H9 (cell line): ENCODE data around the gene TRABD2B. TPM values are rescaled to one million over a fixed set of nuclear protein-coding genes. Genes with fewer than 3 reads are reported as not detected.

Source experiments
- DNase-seq: peaks from one replicate; pipeline ENCODE4 v3.0.0-alpha.2; 2017
- H2AFZ ChIP-seq: one replicate; pipeline ENCODE4 v1.6.1; 2013; ENCODE audit warnings: mild to moderate bottlenecking, low read length, control low read depth, moderate library complexity
- H2AK5ac ChIP-seq: 2 replicates; pipeline ENCODE4 v1.6.1; 2013; ENCODE audit warnings: low read length, control low read depth, mixed read lengths; ENCODE audit not compliant: insufficient read length
- H2BK120ac ChIP-seq: one replicate; pipeline ENCODE4 v1.6.1; 2013; ENCODE audit warnings: low read depth, mild to moderate bottlenecking, low read length, control low read depth, inconsistent platforms; ENCODE audit not compliant: poor library complexity, severe bottlenecking
- H2BK12ac ChIP-seq: 2 replicates; pipeline ENCODE4 v1.6.1; 2013; ENCODE audit warnings: low read length, control low read depth, mixed read lengths, low read depth; ENCODE audit not compliant: insufficient read length
- H2BK15ac ChIP-seq: 2 replicates; pipeline ENCODE4 v1.6.1; 2013; ENCODE audit warnings: low read depth, low read length, control low read depth
- H2BK20ac ChIP-seq: one replicate; pipeline ENCODE4 v1.6.1; 2013; ENCODE audit warnings: low read depth, mild to moderate bottlenecking, low read length, control low read depth, inconsistent platforms; ENCODE audit not compliant: poor library complexity, severe bottlenecking
- H2BK5ac ChIP-seq: 2 replicates; pipeline ENCODE4 v1.6.1; 2013; ENCODE audit warnings: low read length, control low read depth, mixed read lengths; ENCODE audit not compliant: insufficient read length
- H3K14ac ChIP-seq: 2 replicates; pipeline ENCODE4 v1.6.1; 2013; ENCODE audit warnings: low read length, control low read depth; ENCODE audit not compliant: insufficient read depth
- H3K18ac ChIP-seq: 2 replicates; pipeline ENCODE4 v1.6.1; 2013; ENCODE audit warnings: low read depth, mild to moderate bottlenecking, mixed read lengths, low read length, control low read depth; ENCODE audit not compliant: insufficient read length
- H3K23ac ChIP-seq: 2 replicates; pipeline ENCODE4 v1.6.1; 2013; ENCODE audit warnings: low read length, control low read depth, mixed read lengths, low read depth; ENCODE audit not compliant: insufficient read length
- H3K23me2 ChIP-seq: 2 replicates; pipeline ENCODE4 v1.6.1; 2013; ENCODE audit warnings: low read depth, mild to moderate bottlenecking, mixed read lengths, low read length, control low read depth; ENCODE audit not compliant: insufficient read length, poor library complexity, severe bottlenecking
- H3K27ac ChIP-seq: 2 replicates; pipeline ENCODE4 v1.5.1; 2013; ENCODE audit warnings: low read length, control low read depth, mixed read lengths, low read depth; ENCODE audit not compliant: insufficient read length
- H3K27me3 ChIP-seq: 2 replicates; pipeline ENCODE4 v1.6.1; 2013; ENCODE audit warnings: low read length, control low read depth, inconsistent platforms; ENCODE audit not compliant: insufficient read depth
- H3K4ac ChIP-seq: 2 replicates; pipeline ENCODE4 v1.6.1; 2013; ENCODE audit warnings: low read depth, mild to moderate bottlenecking, control low read depth, inconsistent platforms, low read length, moderate library complexity
- H3K4me1 ChIP-seq: 2 replicates; pipeline ENCODE4 v1.6.1; 2013; ENCODE audit warnings: low read length, control low read depth, inconsistent platforms; ENCODE audit not compliant: insufficient read depth
- H3K4me2 ChIP-seq: 2 replicates; pipeline ENCODE4 v1.6.1; 2013; ENCODE audit warnings: low read length, control low read depth, mixed read lengths; ENCODE audit not compliant: insufficient read length, insufficient read depth
- H3K56ac ChIP-seq: 2 replicates; pipeline ENCODE4 v1.6.1; 2013; ENCODE audit warnings: low read depth, mild to moderate bottlenecking, mixed read lengths, low read length, control low read depth; ENCODE audit not compliant: insufficient read length
- H3K79me1 ChIP-seq: 2 replicates; pipeline ENCODE4 v1.6.1; 2013; ENCODE audit warnings: low read depth, mild to moderate bottlenecking, moderate library complexity, low read length, control low read depth, inconsistent platforms; ENCODE audit not compliant: insufficient read depth, poor library complexity, severe bottlenecking
- H3K79me2 ChIP-seq: 2 replicates; pipeline ENCODE4 v1.6.1; 2013; ENCODE audit warnings: low read length, control low read depth, inconsistent platforms; ENCODE audit not compliant: insufficient read depth
- H3K9ac ChIP-seq: 2 replicates; pipeline ENCODE4 v1.6.1; 2013; ENCODE audit warnings: low read length, control low read depth, mixed read lengths; ENCODE audit not compliant: insufficient read length; ENCODE audit errors: extremely low read depth
- H3K9me3 ChIP-seq: one replicate; pipeline ENCODE4 v1.6.1; 2013; ENCODE audit warnings: low read depth, low read length, inconsistent platforms; ENCODE audit not compliant: control insufficient read depth
- H3T11ph ChIP-seq: one replicate; pipeline ENCODE4 v1.6.1; 2013; ENCODE audit warnings: mild to moderate bottlenecking, low read length, control low read depth, inconsistent platforms
- H4K20me1 ChIP-seq: one replicate; pipeline ENCODE4 v1.6.1; 2013; ENCODE audit not compliant: control insufficient read depth, insufficient read length, insufficient read depth
- H4K5ac ChIP-seq: 2 replicates; pipeline ENCODE4 v1.6.1; 2013; ENCODE audit warnings: low read depth, mild to moderate bottlenecking, mixed read lengths, low read length, control low read depth; ENCODE audit not compliant: insufficient read length
- H4K8ac ChIP-seq: replicated peaks from 2 replicates; pipeline ENCODE4 v1.6.1; 2013; ENCODE audit warnings: low read length, control low read depth, mixed read lengths, low read depth; ENCODE audit not compliant: insufficient read length
- H4K91ac ChIP-seq: 2 replicates; pipeline ENCODE4 v1.6.1; 2013; ENCODE audit warnings: low read depth, mild to moderate bottlenecking, moderate library complexity, mixed read lengths, low read length, control low read depth; ENCODE audit not compliant: insufficient read length
- H3K27ac Mint-ChIP-seq, 3 experiments: 2 replicates in 2 of 3; 3 replicates in 1 of 3; pipeline ENCODE4 v1.8.0; 2020 to 2021; ENCODE audit warnings: mixed read lengths in 3 of 3, mild to moderate bottlenecking in 1 of 3, moderate library complexity in 1 of 3
- H3K27me3 Mint-ChIP-seq: 2 replicates; pipeline ENCODE4 v1.8.0; 2021; ENCODE audit warnings: low read depth, mild to moderate bottlenecking, moderate library complexity, mixed read lengths
- H3K36me3 Mint-ChIP-seq, 3 experiments: 2 replicates in 2 of 3; 3 replicates in 1 of 3; pipeline ENCODE4 v1.8.0; 2020 to 2021; ENCODE audit warnings: low read depth in 3 of 3, mixed read lengths in 3 of 3; ENCODE audit not compliant: insufficient read depth in 1 of 3
- H3K4me1 Mint-ChIP-seq, 2 experiments: 2 replicates each; pipeline ENCODE4 v1.8.0; 2020; ENCODE audit warnings: mixed read lengths in 2 of 2
- H3K4me3 Mint-ChIP-seq, 2 experiments: 2 replicates in 1 of 2; 3 replicates in 1 of 2; pipeline ENCODE4 v1.8.0; 2020 to 2021; ENCODE audit warnings: mild to moderate bottlenecking in 2 of 2, mixed read lengths in 2 of 2, moderate library complexity in 1 of 2
- H3K9me3 Mint-ChIP-seq, 2 experiments: 2 replicates in 1 of 2; 3 replicates in 1 of 2; pipeline ENCODE4 v1.8.0; 2020; ENCODE audit warnings: mild to moderate bottlenecking in 2 of 2, mixed read lengths in 2 of 2, moderate library complexity in 1 of 2
- CTCF ChIP-seq: fragments of 200-600 bp; sonication (generic); conservative IDR thresholded peaks from 3 replicates; pipeline ENCODE4 v1.8.0; 2021; ENCODE audit warnings: antibody characterized with exemption, mild to moderate bottlenecking
- WGBS: extraction: QIAGEN DNeasy Blood & Tissue Kit; methylation state at CpG from one replicate; pipeline ENCODE4 v1.1.7; 2013; ENCODE audit warnings: missing lambda C conversion rate, low lambda C conversion rate, mixed read lengths; ENCODE audit not compliant: insufficient read length; ENCODE audit errors: extremely low coverage; 5-methylcytosine and 5-hydroxymethylcytosine counted together
- total RNA-seq: library from RNA; stranded (reverse); gene quantifications from 2 replicates; pipeline ENCODE4 v1.2.1, GENCODE V29; 2021

The TRABD2B gene
- total RNA-seq, 1 experiment from 2014 or later = 2.3 TPM

GRCh38 chr1:47814612-47815395 is 182.4 kb downstream of the TRABD2B start:
- Histone ChIP-seq H2BK12ac (no peak overlapping the region), H4K20me1 (no peaks in the 10 kb centered on the region), H3K79me1 (no peaks in the 10 kb centered on the region), H3K79me2 (no peaks in the 10 kb centered on the region), H2AK5ac (no peak overlapping the region), H3K4ac (no peak overlapping the region), H4K8ac (no peak overlapping the region), H4K91ac (no peak overlapping the region), H2AFZ (no peak overlapping the region), H3K23ac (no peak overlapping the region), H3K4me2 (no peak overlapping the region), H2BK5ac (no peak overlapping the region), H3K23me2 (no peaks in the 10 kb centered on the region), H4K5ac (no peak overlapping the region), H3K14ac (no peak overlapping the region), H3K9ac (no peak overlapping the region), H2BK120ac (no peak overlapping the region), H3K18ac (no peak overlapping the region), H2BK15ac (no peak overlapping the region), H3K9me3 (no peaks in the 10 kb centered on the region), H3T11ph (no peak overlapping the region), H2BK20ac (no peak overlapping the region), H3K56ac (no peak overlapping the region), H3K27me3 (no peaks in the 10 kb centered on the region), H3K27ac (no peak overlapping the region), H3K4me1 (no peaks in the 10 kb centered on the region; the same call in 1 of the 2 replicates)
- DNase-seq = no peak
- no peaks in the 10 kb centered on the region for H3K9me3 Mint-ChIP-seq
- H3K27ac Mint-ChIP-seq = peak overlapping the region in 1 of 3 experiments; percentile 50; a peak in 1 of 7 replicates
- TF ChIP-seq CTCF = no peak
- H3K4me1 Mint-ChIP-seq = peaks cover 22 to 37% of the 10 kb centered on the region in 2 experiments
- H3K36me3 Mint-ChIP-seq = no peaks in the 10 kb centered on the region
- no peaks in the 10 kb centered on the region for H3K27me3 Mint-ChIP-seq
- no peak overlapping the region for H3K4me3 Mint-ChIP-seq
- WGBS = no CpG with 5 or more reads among the region's 12 CpGs
